GM10847 (cell line): Measurements from ENCODE around the gene SRRM2.

Experiments
- POLR2A ChIP-seq: IDR thresholded peaks from 2 replicates; pipeline ENCODE4 v1.6.1; 2011; ENCODE audit not compliant: insufficient read length; ENCODE audit errors: extremely low read depth

The SRRM2 gene

DNA sequence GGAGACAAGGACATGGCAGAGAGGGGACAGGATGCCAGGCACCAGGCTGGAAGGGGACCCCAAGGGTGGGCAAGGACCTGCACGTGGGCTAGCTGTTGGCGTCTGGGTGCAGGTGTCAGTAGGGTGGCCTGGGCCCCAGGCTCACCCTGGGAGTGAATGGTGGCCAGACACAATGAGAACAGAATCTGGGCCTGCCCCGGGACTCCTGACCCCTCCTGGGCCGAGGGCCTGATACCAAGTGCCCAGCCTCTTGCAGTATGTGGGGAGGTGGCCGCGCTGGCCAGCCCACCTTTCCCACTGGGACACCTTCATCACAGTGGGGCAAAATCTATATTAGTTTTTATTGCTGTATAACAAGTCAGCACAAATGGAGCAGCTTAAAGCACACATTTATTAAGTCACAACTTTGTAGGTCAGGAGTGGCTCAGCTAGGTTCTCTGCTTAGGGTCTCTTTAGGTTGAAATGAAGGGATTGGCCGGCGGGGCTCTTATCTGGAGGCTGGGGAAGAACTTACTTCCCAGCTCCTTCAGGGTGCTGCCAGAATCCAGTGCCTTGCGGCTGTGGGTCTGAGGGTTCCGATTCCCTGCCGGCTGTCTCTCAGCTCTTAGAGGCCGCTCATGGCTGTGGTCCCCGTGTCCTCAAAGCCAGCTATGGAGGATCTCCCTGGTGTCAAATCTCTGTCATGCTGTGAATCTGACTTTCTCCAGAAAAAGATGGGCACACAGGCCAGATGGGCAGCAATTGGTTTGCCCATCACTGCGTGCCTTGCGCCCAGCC, 31.3 kb downstream of the SRRM2 start:
- TF ChIP-seq POLR2A, result no peak

DNA sequence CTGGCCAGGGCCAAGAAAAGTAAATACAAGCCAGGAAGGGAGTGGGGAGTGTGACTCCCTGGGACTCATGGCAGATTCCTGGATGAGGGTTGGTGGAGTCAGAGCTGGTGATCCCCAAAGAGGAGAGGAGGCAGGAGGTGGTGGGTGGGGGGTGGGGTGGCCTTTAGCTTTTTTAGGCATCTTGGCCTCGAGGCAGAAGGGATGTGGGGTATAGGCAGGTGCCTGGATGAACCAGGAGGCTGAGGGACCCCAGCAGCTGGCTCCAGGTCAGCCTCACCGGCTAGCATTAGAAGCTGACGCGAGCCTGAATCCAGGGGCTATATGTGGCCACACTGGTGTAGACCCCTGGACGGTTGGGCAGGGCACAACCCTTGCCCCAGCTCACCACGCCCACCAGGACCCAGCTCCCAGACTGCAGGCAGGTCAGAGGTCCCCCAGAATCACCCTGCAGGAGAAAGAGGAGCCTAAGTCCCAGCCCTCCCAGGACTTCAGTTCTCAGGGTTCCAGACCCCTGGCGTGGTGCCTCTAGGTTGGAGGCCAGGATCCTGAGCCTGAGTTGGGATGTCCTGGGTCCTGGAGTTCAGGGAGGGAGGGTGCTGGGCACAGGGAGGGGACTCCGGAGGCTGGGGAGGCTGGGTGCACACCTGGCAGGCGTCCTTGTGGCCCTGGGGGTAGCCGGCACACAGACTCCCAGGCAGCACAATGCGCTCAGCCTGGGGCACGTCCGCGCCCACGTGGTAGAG, 32.1 kb downstream of the SRRM2 start:
- TF ChIP-seq POLR2A, result no peak

DNA sequence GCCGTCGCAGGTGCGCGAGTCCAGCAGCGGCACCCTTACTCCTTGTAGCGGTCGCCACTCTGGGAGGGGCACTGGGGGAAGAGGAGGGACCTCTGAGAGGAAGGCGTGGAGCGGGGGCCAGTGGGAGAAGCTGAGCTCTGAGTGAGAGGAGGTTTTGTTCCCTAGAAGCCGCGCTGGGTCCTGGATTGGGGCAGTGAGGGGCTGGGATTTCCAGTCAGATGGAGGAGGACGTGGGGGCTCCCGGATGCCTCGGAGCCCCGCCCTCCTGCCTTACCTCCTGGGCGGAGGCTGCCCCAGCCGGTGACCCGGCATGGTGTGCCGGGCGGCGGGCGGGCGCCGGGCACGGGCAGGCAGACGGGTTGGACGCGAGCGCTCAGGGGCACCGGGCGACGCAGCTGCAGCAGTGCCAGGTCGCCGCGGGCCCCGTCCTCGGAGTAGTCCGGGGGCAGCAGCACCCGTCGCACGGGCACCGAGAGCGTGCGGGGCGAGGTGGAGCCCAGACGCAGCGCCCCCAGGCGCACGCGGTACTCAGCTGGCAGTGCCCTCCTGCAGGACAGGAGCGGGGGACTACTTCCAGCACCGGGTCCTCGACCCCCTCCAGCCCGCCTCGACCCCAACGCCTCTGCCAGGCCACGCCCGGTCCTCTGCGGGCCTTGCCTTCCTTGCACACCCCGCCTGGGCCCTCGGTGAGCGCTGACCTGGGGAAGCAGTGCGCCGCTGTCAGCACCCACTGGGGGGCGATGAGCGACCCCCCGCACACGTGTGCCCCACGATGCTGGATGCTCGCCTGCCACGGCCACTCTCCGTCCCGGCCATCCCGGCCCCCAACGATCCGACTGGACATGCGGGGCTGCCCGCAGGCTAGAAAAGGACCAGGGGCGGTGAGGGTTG, 32.9 kb downstream of the SRRM2 start:
- TF ChIP-seq POLR2A, result no peak

DNA sequence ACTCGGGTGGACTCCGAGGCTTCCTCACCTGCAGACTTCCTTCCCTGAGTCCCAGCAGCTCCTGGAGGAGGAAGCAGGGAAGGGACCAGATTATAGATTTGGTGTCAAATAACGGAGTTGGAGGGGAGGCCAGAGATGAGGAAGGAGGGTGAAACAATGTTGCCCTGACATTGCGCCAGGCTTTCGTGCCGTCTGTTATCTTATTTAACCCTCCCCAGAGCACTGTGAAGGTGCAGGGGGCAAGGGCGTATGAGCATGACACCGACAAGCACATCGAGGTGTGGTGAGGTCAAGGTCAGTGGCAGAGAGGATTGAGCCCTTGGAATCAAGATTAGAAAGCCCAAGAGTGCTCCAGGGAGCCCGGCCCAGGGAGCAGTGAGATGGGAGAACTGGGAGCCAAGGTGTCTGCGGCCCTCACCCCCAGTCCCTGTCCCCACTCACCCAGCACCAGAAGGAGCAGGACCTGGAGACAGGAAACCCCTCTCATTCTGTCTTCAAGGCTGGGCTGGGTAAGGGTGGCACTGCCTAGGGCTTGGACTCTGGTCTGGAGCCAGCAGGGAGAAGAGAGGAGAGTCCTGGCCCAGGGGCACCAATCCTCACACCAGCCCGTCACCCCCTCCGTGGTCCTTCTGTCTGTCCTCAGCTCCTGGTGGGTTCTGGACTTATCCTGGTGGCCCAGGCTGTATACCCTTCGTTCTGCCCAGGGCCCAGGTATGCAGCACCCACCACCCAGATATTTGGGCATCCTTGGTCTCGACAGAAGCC, 33.8 kb downstream of the SRRM2 start:
- no peak for TF ChIP-seq POLR2A

DNA sequence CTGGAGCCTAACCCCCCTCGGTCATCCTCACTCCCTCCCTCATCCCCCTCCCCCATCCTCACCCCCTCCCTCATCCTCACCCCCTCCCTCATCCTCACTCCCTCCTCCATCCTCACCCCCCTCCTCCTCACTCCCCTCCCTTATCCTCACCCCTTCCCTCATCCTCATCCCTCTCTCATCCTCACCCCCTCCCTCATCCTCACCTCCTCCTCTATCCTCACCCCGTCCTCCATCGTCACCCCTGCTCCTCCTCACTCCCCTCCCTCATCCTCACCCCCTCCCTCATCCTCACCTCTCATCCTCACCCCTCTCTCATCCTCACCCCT, 34.4 kb downstream of the SRRM2 start:
- no peak for TF ChIP-seq POLR2A

DNA sequence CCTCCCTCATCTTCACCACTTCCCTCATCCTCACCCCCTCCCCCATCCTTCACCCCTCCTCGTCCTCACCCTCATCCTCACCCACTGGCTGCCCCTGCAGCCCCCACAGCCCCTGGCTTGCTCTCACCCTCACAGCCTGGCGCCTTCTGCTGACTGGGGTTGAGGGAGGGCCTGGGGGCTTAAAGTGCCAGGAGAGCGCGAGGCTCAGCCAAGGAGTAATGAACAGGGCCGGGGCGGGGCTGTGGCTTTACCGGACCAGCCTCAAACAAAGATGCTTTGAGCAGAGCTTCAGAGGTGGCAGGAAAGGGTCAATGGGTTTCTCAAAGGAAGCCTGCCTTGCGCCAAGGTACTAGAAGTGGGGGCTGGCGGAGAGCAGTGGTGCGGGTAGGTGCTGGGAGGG, 35.0 kb downstream of the SRRM2 start, which contains the start of gene PRSS33:
PRSS33 (minus strand) TSS at position 155 of the 400 bp plus-strand sequence. CDS start 1,013 bp downstream, outside the sequence.
- no peak for TF ChIP-seq POLR2A

DNA sequence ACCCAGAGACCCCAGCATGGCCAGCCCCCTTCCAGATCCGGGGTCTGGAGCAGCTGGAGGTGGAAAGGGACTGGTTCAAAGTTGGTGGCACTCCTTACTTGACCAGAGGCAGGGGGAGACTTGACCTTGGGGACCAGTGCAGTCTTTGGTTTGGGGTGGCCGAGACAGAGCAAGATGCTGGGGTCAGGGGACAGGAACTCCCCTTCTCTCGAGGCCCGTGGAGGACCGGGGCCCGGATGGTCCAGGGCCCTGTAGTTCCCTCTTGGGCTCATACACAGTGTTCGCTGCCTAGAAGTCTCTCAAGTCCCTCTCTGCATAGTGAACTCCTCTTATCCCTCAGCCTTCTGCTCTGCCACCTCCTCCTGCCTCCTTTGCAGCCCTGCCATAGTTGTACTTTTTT, 35.5 kb downstream of the SRRM2 start:
- TF ChIP-seq POLR2A, result no peak

DNA sequence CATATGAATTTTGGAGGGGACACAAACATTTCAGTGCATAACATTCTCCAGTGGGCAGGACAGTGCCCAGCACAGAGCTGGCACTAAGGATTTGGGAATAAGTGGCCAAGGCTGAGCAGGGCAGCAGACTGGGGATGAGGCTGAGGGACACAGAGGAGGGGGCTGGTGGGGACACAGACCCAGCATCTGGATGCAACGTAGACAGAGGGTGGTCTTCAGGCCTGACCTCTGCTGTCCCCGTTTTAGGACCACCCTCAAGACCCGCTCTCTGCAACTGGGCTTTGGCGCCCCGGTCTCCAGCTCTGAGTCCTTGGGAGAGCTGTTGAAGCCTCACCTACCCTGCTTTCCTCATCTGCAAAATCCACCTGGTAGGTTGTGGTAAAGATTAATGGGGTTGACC, 38.2 kb downstream of the SRRM2 start:
- no peak for TF ChIP-seq POLR2A

DNA sequence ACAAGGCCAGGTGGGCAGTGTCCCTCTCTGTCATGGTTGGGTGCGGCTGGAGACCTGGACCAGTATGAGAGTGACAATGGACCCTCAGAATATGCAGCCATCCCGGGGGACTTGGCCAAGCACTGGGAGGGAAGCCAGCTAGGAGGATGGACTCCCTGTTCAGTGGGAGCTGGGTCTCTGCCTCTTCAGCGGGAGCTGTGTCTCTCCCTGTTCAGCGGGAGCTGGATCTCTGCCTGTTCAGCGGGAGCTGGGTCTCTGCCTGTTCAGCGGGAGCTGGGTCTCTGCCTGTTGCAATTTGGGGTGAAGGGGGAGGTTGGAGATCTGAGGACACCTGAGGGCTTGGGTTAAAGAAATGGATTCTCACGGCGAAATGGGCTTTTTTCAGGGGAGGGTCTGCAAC, 38.7 kb downstream of the SRRM2 start:
- no peak for TF ChIP-seq POLR2A

DNA sequence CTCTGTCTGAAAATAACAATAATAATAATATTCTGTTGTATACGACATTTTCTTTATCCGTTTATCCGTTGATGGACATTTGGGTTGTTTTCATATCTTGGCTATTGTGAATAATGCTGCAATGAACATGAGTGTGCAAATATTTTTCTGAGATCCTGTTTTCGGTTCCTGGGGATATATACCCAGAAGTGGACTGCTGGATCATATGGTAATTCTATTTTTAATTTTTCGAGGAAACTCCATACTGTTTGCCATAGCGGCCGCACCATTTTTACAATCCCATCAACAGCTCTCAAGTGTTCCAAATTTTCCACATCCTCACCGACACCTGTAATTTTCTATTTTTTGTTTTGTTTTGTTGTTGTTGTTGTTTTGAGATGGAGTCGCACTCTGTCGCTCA, 40.5 kb downstream of the SRRM2 start:
- TF ChIP-seq POLR2A, result no peak

DNA sequence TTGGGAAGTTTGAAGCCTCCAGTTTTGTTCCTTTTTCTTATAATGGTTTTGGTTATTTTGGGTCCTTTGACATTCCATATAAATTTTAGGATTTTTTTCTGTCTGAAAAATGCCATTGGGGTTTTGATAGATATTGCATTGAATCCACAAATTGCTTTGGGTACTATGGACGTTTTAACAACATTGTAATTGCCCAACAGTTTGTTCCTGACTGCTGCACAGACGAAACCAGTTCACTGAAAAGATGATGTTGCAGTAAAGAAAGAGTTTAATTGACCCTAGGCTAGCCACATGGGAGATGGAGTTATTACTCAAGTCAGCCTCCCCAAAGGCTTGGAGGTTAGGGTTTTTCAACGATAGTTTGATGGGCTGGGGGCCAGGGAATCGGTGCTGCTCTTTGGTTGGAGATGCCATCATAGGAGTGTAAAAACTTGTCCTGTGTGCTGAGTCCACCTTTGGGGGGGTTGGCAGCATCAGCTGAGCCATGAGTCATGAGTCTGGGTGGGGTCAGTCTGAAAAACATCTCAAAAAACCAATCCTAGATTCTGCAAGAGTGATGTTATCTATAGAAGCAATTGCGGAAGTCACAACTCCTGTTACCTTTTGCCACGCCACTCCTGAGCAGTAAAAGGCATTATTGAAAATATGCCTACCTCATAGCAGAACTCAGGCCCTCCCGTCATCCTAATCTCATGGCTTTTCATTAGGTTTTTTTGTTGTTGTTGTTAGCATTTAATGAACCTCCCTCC, 43.1 kb downstream of the SRRM2 start:
- TF ChIP-seq POLR2A, result no peak

DNA sequence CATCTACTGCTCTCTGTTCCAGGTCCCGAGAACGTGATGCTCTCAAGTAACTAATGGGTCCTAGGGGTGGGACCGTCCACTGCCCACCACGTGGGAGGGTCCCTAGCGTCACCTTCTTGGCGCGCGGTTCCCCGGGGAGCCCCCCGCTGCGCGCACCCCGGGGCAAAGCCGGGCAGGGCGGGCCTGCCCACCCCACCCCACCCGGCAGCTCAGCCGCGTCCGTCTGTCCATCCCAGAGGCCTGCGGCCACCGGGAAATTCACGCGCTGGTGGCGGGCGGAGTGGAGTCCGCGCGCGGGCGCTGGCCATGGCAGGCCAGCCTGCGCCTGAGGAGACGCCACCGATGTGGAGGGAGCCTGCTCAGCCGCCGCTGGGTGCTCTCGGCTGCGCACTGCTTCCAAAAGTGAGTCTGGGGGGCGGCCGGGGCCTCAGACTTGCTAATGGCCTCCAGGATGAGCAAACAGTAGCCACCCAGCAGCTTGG, 46.3 kb downstream of the SRRM2 start:
- TF ChIP-seq POLR2A, result no peak

DNA sequence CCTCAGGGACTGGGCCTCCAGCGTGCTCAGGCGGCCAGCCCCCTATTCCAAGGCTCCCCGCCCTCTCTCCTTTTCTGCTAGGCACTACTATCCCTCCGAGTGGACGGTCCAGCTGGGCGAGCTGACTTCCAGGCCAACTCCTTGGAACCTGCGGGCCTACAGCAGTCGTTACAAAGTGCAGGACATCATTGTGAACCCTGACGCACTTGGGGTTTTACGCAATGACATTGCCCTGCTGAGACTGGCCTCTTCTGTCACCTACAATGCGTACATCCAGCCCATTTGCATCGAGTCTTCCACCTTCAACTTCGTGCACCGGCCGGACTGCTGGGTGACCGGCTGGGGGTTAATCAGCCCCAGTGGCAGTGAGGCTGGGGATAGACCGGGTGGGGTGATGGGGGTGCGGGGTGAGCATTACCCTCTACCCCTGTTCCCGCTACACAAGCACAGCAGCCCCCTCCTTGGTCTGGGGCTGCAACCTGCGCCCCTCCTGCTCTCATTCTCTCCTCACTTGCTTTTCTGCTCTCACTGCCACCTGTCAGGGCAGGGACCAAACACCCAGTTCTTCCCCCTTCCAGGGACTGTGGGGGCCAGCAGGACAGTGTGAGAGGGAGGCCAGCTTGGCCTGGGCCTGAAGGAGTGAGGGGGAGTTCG, 46.9 kb downstream of the SRRM2 start:
- no peak for TF ChIP-seq POLR2A

DNA sequence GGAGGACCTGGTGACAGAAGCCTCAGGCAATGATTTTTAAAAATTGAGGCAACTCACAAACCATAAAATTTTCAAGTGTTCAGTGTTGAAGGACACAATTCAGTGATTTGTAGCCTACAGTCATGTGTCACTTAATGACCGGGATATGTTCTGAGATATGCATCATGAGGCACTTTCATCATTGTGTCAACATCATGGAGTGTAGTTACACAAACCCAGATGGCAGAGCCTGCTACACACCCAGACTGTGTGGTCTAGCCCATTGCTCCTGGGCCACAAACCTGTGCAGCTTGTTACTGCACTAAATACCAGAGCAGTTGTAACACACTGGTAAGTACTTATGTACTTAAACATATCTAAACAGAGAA, 47.4 kb downstream of the SRRM2 start:
- TF ChIP-seq POLR2A, result no peak
